ENCODE results near the gene TMEM114.
A peak's percentile ranks its signal among the peaks of the same experiment; 100 is the strongest.

Gene TMEM114
- long read RNA-seq, donor 1: 0 reads
- long read RNA-seq, donor 2: 0 reads
- long read RNA-seq, donor 3: 0 reads
- long read RNA-seq, donor 4: 0 reads
- long read RNA-seq, donor 5: 0 reads
- long read RNA-seq, donor 6: 0 reads
- long read RNA-seq, donor 7: 0 reads
- long read RNA-seq, donor 8: 0 reads

DNA sequence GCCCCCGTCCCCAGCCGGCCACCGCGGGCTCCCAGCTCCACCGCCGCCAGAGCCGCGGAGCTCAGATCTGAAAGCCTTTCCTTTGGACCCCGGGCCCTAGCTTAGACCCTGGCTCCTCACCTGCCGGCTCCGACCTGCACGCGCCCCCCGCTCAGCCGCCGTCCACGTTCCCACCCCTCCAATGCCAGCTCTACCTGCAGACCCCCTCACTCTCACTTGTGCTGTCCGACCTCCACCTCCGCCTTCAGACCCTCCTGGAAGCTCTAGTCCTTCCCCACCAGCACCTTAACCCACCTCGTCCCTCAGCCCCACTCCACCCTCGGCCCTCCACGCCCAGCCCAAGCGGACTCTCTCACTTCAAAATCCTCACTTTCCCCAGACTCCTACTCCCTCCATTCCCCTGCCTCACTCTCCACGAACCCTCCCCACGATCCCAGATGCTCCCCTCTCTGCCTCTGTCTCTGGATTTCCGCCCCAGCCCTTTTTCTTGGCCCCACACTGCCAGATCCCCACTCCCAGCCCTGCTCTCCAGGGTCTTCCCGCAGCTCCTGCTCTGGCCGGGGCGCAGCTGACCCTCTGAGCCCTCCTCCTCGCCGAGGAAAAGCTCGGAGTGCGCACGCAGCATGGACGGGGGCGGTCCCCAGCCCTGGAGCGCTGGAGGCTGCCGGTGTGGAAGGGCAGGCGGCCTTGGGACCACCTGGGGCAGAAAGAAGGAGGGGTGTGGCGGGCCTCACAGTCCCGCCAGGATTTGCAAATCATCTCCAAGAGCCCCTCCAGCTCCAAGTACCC, at the start of gene TMEM114:
TSS of gene TMEM114 (minus strand) at position 612 of the 789 bp plus-strand sequence. CDS start 673 bp downstream, outside the sequence.
- DNase-seq: peak; percentile 20

DNA sequence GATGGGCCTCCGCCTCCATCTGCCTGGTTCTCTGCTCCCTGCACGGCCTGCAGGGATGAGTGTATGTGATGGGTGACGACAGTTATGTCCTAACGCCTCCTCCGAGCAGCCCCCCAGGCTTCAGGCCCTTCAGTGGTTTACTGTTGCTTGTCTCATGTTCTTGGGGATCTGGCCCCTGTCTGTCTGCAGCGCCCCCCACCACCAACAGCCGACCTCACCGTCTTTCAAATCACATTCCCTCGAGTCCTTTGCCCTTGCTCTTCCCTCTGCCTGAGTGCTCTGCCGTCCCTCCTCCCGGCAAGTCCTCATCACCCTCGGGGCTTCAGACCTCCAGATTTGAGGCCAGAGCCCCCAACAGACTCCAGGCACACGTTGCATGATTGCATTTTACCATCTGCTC, 49.4 kb upstream of the TMEM114 start:
- no peak for DNase-seq

DNA sequence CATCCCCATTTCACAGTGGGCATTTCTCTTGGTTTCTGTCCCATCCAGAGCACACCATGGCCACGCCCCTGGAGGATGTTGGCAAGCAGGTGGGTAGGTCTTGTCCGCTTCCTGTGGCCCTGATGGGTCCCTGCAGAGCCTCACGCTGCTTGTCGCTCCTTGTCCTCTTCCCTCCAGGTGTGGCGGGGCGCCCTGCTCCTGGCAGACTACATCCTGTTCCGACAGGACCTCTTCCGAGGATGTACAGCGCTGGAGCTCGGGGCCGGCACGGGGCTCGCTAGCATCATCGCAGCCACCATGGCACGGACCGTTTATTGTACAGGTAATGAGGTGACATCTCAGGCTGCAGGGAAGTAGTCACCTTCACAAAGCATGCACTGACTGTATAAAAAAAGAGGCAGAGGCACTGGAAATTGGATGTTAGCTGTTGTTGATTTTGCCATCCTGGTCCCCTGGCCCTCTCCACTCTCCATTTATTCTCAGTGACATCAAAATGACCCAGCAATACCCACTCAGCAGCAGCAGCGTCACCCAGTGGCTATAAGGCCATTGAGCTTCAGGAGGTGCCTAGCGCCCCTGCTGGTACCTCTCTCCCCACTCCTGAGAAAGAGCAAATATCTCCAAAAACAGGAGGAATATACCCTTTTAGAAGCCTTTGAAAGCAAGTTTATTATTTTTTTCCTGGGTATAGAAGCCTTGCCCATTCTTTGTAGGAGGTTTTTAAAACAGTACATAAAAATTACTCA, 44.9 kb upstream of the TMEM114 start:
- DNase-seq: no peak

DNA sequence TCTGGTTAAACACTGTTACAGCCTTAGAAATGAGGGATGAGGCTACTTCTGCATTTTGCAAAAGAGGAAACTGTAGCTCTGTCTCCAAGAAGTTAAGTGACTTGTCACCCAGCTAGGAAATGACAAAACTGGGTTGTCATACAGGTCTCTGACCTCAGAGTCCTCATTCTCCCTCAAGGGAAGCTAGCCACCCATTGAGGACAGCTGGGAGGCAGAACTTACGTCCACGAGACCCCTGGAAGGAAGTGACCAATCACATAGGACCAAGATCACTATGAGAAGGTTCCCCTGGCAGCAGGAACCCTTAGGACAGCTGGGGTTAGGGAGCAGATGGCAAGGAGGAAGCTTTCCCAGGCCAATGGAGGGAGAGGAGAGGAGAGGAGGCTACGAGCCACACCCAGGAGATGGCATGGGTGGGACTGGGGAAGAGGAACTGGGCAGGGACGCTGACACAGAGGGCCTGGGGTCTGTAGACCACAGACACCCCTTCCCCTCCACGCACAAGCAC, 42.4 kb upstream of the TMEM114 start:
- DNase-seq: no peak

DNA sequence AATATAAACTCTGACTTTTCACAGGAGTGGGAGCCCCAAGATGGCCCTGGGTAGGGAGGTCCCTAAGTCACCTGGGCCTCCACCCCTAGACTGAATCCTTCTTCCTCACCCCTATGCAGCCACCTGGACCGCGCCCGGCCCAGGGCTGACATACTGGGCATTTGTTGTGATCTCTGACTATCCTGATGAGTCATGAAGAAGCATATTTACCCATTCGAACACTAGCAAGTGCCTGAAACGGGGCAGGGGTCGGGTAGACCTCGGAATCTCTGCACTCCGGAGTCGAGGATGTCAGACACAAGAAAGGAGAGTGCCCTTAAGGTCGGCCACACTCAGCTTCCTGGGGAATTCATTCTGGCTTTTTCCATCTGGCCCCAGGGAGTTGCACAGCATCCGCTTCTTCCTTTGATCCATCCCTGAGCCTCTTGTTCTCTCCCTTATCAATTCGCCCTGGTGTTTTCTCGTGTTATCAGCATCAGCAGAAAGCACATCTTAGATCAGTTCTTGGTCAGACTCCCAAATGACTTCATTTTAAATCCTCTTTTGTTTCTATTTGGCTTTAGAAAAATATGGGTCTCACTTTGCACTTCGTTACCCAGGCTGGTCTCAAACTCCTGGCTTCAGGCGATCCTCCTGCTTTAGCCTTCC, 41.6 kb upstream of the TMEM114 start:
- no peak for DNase-seq

DNA sequence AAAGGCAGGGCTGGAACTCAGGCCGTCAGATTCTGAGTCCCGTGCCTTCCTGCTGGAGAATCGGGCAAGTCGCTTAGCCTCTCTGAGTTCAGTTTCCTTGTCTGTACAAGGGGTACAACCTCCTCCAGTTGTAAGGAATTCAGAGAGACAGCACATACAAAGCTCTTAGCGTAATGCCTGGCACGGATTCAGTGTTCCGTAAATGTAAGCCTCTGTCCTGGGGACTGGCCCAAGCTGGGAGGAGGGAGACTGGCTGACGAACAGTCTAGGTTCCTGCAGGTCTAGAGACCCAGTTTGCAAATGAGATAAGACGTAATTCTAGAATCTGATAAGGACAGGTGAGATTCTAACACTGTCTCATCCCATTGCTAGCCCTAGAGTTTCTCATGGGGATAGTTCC, 41.1 kb upstream of the TMEM114 start:
- DNase-seq: no peak

DNA sequence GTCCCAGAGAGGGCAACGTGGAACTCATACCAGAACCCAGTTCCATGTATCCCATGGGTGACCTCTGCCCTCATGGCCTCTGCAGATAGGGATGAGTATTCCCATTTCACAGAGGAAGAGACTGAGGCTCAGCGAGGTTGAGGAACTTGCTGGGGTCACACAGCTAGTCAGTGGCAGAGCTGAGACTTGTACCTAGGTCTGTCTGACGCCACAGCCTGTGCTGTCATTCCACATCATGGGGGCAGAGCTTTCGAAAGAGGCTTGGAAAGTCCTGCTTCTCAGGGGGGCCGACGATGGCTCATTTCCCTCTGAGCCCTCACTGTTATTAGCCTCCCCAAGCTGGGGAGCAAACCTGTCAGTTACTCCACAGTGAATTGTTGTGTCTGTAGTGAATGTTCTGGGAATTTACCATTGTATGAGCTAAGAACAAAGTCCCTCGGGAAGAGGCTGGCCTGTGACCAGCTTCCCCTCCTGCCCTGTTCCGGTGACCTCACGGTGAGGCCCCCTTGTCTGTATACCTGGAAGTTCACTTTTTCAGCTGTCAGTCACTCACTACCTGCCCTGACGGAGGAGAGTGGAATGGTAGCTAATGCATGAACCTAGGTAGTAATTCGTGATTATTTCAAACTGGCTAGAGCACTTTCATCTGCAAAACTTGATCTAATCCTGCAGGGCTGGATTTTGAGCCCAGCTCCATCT, 40.1 kb upstream of the TMEM114 start:
- no peak for DNase-seq

DNA sequence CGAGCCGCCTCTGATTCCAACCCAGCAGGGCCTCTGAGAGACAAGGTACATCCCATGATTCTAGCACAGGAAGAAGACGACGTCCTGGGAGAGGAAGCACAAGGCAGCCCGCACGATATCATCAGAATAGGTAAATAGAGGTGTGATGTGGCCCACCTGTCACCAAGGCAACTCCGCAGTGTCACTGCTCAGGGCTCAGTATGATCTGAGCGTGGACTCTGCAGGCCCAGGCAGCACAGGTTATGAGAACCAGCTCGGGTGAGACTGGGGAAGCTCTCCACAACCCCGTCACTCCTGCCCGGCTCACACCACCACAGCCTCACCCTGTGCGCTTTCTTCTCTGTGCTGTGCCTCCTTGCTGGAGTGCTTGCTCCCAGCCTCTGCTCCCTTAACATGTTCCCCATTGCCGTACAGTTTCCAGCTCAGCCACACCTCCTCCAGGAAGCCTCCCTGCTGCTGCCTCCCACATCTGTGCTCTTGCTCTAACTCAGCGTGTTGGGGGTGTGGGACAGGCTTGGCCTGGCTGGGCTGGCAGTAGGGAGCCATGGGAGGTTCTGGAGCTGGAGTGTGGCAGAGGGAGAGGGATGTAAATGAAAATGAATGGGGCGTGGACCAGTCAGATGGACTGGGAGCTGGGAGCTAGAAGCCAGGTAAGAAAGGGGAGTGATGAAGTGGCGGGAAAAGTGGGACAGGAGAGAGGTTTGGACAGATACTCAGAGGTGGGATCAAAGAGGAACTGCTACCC, 38.8 kb upstream of the TMEM114 start:
- DNase-seq: no peak

DNA sequence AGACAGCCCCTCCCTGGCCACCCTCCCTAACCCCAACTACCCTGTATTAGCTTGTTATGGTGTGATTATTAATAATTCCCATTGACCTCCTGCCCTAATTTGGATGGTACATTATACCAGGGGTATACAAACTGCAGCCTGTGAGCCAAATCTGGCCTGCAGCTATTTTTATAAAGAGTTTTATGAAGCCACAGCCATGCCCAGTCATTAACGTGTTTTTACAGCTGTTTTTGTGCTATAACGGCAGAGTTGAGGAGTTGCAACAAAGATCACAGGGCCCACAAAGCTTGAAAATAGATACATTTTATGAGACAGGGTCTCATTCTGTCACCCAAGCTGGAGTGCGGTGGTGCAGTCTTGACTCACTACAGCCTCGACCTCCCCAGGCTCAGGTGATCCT, 37.1 kb upstream of the TMEM114 start:
- DNase-seq: no peak

DNA sequence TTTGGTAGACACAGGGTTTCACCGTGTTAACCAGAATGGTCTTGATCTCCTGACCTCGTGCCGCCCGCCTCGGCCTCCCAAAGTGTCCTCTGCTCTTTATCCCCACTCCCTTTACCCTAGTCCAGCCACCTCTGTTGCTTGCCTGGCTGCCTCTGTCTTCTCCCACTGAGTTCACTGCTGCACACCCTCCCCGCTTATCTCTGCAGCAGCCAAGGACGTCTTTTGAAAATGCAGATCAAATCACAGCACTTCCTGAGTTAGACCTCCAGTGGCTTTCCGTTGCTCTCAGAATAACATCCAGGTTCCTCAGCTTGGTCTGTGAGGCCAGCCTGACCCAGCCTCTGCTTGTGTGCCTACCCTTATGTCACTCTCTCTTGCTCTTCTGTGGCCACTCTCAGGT, 36.6 kb upstream of the TMEM114 start:
- DNase-seq: no peak

DNA sequence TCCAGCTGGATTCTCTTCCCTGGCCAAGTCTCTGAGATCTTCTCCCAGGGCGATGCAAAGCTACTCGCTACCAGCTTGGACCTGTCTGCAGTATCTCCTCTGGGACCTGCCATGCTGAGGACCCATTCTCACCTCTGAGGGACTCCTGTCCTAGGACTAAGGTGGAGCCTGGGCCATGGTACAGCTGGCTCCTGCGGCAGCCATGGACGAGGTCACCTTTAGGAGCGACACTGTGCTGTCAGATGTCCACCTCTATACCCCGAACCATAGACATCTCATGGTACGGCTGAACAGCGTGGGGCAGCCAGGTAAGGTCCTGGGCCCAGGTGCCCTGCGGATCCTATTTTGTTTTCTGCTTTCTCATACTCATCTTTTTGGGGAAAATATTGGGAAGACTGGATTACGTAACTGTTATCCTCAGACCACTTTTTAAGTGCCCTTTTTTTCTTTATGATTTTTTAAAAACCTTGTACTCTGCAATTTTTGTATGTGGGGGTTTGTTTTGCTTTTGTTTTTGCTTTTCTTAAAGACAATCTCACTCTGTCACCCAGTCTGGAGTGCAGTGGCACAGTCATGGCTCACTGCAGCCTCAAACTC, 35.3 kb upstream of the TMEM114 start:
- DNase-seq: no peak

DNA sequence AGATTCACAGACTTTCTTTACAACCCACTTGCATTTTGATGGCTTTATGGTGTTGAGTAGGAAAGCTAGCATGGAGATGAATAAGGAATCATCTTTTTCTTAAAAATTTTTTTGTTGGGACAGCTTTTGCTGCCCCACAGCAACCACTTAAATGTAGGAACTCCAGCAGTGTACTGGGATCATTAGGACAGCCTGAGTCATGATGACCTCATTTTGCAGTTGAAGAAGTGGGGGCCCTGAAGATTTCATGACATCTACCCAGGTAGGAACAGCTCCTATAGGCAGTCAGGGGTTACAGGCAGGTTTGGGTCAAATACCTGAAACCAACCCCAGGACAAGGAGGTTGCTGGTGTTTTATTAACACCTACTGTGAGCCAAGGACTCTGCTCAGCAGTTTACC, 33.3 kb upstream of the TMEM114 start:
- DNase-seq: no peak

DNA sequence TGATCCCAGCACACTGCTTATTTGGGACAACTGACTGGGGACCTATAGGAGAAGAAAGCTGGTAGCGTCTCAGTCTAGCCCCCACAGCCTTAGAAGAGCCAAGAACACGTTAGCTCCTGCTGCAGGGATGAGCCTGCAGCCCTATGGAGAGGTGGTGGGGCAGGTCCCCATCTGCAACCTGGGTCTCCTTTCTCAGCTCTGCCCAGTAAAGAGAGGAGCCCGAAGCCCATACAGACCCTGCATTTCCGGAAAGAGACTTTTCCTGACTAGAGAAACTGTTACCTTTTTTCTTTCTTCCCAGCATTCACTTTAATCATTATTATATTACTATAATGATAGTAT, 32.0 kb upstream of the TMEM114 start:
- DNase-seq: no peak

DNA sequence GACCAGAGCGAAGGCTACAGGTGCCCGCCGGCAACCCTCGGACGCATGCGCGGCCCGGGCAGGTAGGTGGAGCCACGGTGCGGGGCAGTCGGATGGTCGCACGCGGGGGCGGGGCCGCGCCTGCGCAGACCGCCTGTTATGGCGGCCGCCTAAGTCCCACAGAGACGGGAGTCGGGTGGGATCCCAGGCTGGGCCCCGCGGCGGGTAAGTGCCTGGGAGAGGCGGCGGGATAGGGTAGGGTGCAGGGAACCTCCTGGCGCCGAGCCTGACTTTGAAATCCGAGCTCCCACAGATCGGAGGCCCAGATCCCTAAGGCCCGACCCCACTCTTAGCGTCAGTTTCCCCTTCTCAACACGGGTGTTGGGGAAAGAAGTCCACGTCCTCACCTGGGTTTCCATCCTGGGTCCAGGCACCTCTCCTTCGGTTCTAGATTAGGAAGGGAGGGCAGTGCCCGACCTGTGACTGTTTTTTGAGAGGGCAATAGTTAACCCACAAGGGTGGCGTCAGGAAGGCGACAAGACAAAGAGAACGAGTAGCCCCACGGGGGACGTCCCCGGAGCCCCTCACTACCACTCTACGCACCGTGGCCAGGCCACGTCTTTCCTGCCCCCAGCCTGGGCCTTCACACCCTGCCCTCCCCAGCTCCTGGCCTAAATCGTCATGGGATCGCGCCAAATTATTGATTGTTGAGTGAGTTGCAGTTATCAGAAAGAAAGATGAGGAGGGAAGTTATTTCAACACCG, 31.4 kb upstream of the TMEM114 start, which contains the start of gene METTL22:
TSS of gene METTL22 (plus strand) at position 127 of the 743 bp plus-strand sequence. CDS start 3,968 bp downstream, outside the sequence.
- DNase-seq: peak; percentile 86

DNA sequence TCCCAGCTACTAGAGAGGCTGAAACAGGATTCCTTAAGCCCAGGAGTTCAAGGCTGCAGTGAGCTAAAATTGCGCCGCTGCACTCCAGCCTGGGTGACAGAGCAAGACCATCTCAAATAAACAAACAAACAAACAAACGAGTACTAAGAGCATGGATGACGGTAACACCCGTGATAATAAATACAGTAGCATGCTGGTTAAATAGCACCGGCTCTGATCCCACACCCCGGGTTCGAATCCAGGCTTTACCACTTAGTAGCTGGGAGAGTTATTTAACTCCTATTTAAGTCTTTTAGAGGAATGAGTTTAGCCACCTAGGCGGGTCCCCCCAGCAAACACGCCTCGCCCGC, 30.9 kb upstream of the TMEM114 start:
- no peak for DNase-seq

DNA sequence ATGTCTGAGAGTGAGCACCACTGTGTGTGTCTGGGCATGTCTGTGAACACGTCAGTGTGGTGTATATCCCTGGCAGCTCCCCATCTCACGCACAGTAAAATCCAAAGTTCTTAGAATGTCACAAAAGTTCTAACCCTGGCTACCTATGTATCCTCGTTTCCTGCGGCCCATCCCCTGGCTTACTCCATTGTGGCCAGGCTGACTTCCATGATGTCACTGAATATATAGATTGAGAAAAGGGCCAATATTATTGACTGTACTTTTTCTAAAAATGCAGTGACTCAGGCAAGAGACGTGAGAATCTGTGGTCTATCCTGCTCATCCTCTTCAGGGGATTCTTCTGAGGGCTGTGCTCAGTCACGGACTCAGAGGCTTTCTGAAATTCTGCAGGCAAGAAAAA, 30.2 kb upstream of the TMEM114 start:
- no peak for DNase-seq

DNA sequence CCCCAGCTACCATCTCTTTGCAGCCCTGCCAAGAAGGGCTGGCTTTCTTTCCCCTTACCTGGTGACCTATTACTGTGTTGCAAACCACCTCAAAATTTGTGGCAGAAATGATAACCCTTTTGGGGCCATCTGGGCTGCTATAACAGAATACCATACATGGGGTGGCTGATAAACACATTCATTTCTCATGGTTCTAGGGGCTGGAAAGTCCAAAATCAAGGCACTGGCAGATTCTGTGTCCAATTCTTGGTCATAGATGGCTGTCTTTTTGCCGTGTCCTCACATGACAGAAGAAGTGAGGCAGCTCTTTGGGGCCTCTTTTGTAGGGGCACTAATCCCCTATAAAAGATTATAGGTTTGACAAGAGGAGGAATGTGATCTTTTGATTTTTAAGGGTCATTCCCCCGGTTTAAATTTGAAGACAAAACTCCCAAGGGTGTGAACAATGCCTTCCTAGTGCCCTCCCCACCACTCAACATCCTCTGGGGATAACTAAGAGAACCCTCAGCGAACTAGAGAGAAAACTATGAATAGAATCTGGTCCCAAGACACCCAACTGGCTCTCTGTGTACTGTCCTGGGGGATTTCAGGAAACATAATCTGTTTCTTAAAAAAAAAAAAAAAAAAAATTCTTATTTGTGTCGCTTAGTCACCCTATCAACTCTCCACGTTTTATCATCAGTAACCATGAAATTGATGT, 29.5 kb upstream of the TMEM114 start:
- DNase-seq: no peak

DNA sequence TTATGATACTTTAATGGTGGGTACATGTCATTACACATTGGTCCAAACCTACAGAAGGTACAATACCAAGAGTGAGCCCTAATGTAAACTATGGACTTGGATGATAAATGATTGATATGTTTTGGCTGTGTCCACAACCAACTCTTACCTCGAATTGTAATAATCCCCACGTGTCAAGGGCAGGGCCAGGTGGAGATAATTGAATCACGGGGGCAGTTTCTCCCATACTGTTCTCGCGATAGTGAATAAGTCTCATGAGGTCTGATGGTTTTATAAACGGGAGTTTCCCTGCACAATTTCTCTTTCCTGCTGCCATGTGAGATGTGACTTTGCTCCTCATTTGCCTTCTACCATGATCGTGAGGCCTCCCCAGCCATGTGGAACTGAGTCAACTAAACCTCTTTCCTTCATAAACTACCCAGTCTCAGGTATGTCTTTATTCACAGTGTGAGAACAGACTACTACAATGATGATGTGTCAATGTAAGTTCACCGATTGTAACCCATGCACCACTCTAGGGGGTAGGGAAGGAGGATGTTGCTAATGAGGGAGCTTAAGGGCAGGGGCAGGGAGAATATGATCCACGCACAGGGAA, 24.2 kb upstream of the TMEM114 start:
- DNase-seq: no peak

DNA sequence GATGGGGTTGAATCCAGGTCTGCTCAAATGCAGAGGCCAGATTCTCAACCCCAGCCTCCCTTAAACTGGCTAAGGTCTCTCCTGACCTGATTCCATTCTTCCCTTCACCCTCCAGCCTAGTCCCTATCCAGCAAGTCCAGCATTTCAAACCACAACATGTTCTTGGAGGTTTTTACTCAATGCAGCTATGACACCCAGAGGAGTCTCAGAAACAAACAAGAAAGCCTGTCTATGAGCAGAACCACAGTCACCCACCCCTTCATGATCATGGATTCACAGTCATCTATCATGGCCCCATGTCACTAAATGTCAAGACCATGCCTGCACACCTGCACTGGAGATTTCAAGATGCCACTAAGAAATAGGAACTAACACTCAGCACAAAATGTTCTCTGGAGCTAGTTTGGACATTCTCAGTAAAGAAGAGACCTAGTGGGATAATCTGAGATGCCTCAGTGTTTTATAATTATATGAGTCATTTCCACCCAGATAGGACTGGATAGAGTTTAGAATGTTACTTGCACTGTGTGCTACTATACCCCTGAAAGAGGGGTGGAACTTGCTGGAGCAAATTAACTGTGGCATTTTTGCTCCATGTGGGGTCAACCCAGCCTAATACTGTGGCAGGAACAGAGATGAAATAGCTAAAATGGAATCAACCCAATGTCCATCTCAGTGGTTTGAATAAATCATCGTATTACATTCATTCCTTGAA, 21.7 kb upstream of the TMEM114 start:
- no peak for DNase-seq
